Panc1 (cell line): ENCODE data around the gene ONECUT2. TPM values are rescaled to one million over a fixed set of nuclear protein-coding genes. Genes with fewer than 3 reads are reported as not detected.

Source experiments
- ATAC-seq: fragments of 200-7000 bp; cut with Tn5 transposase; 2 replicates; pipeline ENCODE4 v1.9.1; 2020; ENCODE audit warnings: mild to moderate bottlenecking, moderate library complexity
- BruUV-seq: library from RNA; stranded (reverse); fragments of 400-500 nt; replicated peaks from 2 replicates; lab custom pipeline; 2021; lab: Mats Ljungman, UMichigan
- CTCF ChIA-PET: fragments of 300-600 bp; sonication (Branson Sonifier 250); formaldehyde crosslinking; loops from one replicate; lab custom pipeline; 2022; ENCODE audit warnings: antibody characterized with exemption; lab: Charles Lee
- POLR2A ChIA-PET: fragments of 300-600 bp; sonication (Branson Sonifier 250); formaldehyde crosslinking; loops from one replicate; lab custom pipeline; 2022; ENCODE audit warnings: antibody characterized with exemption; lab: Charles Lee
- DNase-seq: peaks from one replicate; pipeline ENCODE4 v3.0.0-alpha.2; 2010; ENCODE audit warnings: low read depth, low spot score
- H3K27ac ChIP-seq: 2 replicates; pipeline ENCODE4 v1.5.1; 2011; ENCODE audit warnings: mild to moderate bottlenecking, low read length, inconsistent platforms
- H3K27me3 ChIP-seq: fragments of 200-500 bp; sonication (Bioruptor generic); 2 replicates; pipeline ENCODE4 v1.6.0; 2014; ENCODE audit warnings: low read length, inconsistent platforms; ENCODE audit not compliant: control insufficient read depth, insufficient read depth
- H3K36me3 ChIP-seq: fragments of 200-500 bp; sonication (Bioruptor generic); 2 replicates; pipeline ENCODE4 v1.5.1; 2014; ENCODE audit warnings: inconsistent platforms, mild to moderate bottlenecking, low read length, moderate library complexity; ENCODE audit not compliant: control insufficient read depth, insufficient read depth
- H3K4me1 ChIP-seq: 2 replicates; pipeline ENCODE4 v1.5.1; 2011; ENCODE audit warnings: inconsistent platforms, mild to moderate bottlenecking, low read length, moderate library complexity; ENCODE audit not compliant: control insufficient read depth, insufficient read depth
- H3K4me3 ChIP-seq, 2 experiments: 2 replicates each; pipeline ENCODE4 v1.5.1; 2011 to 2012; ENCODE audit warnings: low read depth in 2 of 2, low read length in 2 of 2, mild to moderate bottlenecking in 2 of 2, inconsistent platforms in 1 of 2, moderate library complexity in 1 of 2
- H3K9me3 ChIP-seq: fragments of 200-500 bp; sonication (Bioruptor generic); 2 replicates; pipeline ENCODE4 v1.5.1; 2014; ENCODE audit warnings: low read depth, mild to moderate bottlenecking, inconsistent platforms, low read length, moderate library complexity; ENCODE audit not compliant: control insufficient read depth, insufficient read depth
- CTCF ChIP-seq: fragments of 450-650 bp; IDR thresholded peaks from 2 replicates; pipeline ENCODE4 v1.5.1; 2017; ENCODE audit warnings: mild to moderate bottlenecking
- POLR2AphosphoS5 ChIP-seq: IDR thresholded peaks from 2 replicates; pipeline ENCODE4 v1.6.1; 2012; ENCODE audit warnings: mild to moderate bottlenecking, low read depth, low read length, moderate library complexity
- REST ChIP-seq, 2 experiments: IDR thresholded peaks; 2 replicates each; pipeline ENCODE4 v1.6.1; 2011 to 2012; ENCODE audit warnings: low read depth in 2 of 2, control low read depth in 1 of 2, low read length in 1 of 2, mild to moderate bottlenecking in 1 of 2, moderate library complexity in 1 of 2; ENCODE audit not compliant: insufficient read depth in 1 of 2
- SIN3A ChIP-seq: IDR thresholded peaks from 2 replicates; pipeline ENCODE4 v1.6.1; 2012; ENCODE audit warnings: low read depth, mild to moderate bottlenecking, low read length, moderate library complexity, borderline replicate concordance; ENCODE audit not compliant: insufficient read depth
- TCF7L2 ChIP-seq: IDR thresholded peaks from 2 replicates; pipeline ENCODE4 v1.6.1; 2011; ENCODE audit warnings: mild to moderate bottlenecking, low read depth, low read length, inconsistent platforms
- in situ Hi-C: cut with HindIII; loops from 2 replicates; pipeline ENCODE4 v1.10.0; 2016; ENCODE audit warnings: low sequenced_read_pairs, low pct_unique_long_range_greater_than_20kb
- intact Hi-C: fragments of 100-400 bp; cut with micrococcal nuclease; formaldehyde crosslinking; loops from one replicate; pipeline ENCODE4 v1.10.0; 2022; ENCODE audit not compliant: unreplicated experiment
- total RNA-seq: library from RNA; stranded (reverse); gene quantifications from one replicate; pipeline ENCODE4 v1.2.1, GENCODE V29; 2021; ENCODE audit not compliant: unreplicated experiment

Gene ONECUT2
- total RNA-seq, 1 experiment from 2014 or later = 0.59 TPM

- no TSS peak for BruUV-seq
- no peaks in the 10 kb centered on the region for H3K4me1 ChIP-seq
- no peaks in the 10 kb centered on the region for H3K36me3 ChIP-seq
- in situ Hi-C loops (no loop called here), intact Hi-C loops (no loop called here)
- DNase-seq (no peak), ATAC-seq (no peak)
- no peak overlapping the region for H3K4me3 ChIP-seq
- POLR2A ChIA-PET = no interaction called here
- H3K9me3 ChIP-seq = no peaks in the 10 kb centered on the region
- no peaks in the 10 kb centered on the region for H3K27me3 ChIP-seq
- TF ChIP-seq TCF7L2 (no peak), SIN3A (no peak), REST (IDR thresholded peaks at IDR 0.05; ENCODE audit: insufficient read depth in 1 of 2, low read depth in 2 of 2, low read length in 1 of 2) (no peak), CTCF (no peak), POLR2AphosphoS5 (no peak)
- CTCF ChIA-PET = no interaction called here
- no peak overlapping the region for H3K27ac ChIP-seq
Observed at GRCh38 chr18:57475408-57475807, 40.2 kb downstream of the ONECUT2 start.

- TF ChIP-seq TCF7L2 (no peak), CTCF (no peak), SIN3A (no peak), REST (IDR thresholded peaks at IDR 0.05; ENCODE audit: insufficient read depth in 1 of 2, low read depth in 2 of 2, low read length in 1 of 2) (no peak), POLR2AphosphoS5 (no peak)
- H3K36me3 ChIP-seq = no peaks in the 10 kb centered on the region
- POLR2A ChIA-PET = no interaction called here
- no peaks in the 10 kb centered on the region for H3K27me3 ChIP-seq
- no TSS peak for BruUV-seq
- CTCF ChIA-PET = no interaction called here
- ATAC-seq (no peak), DNase-seq (no peak)
- no peak overlapping the region for H3K4me3 ChIP-seq
- intact Hi-C loops (no loop called here), in situ Hi-C loops (no loop called here)
- H3K27ac ChIP-seq = no peak overlapping the region
- H3K4me1 ChIP-seq = no peaks in the 10 kb centered on the region
- no peaks in the 10 kb centered on the region for H3K9me3 ChIP-seq
Observed at GRCh38 chr18:57475903-57476302, 40.7 kb downstream of the ONECUT2 start.
